GM18505 (cell line): ENCODE measurements around the gene JDP2.

Source experiments
- ATAC-seq: cut with Tn5 transposase; IDR thresholded peaks from one replicate; pipeline ENCODE4 v1.9.1; 2021; ENCODE audit not compliant: unreplicated experiment
- POLR2A ChIP-seq: IDR thresholded peaks from 4 replicates; pipeline ENCODE4 v1.6.1; 2011; ENCODE audit warnings: borderline replicate concordance; ENCODE audit not compliant: insufficient read depth, insufficient read length; ENCODE audit errors: extremely low read depth

JDP2 gene

GRCh38 chr14:75476274-75476995, 48.6 kb downstream of the JDP2 start:
- no peak for TF ChIP-seq POLR2A
- ATAC-seq: no peak

GRCh38 chr14:75477881-75478280, 50.1 kb downstream of the JDP2 start:
- ATAC-seq: no peak
- TF ChIP-seq POLR2A: no peak

GRCh38 chr14:75479770-75480600, 52.2 kb downstream of the JDP2 start:
- no peak for TF ChIP-seq POLR2A
- no peak for ATAC-seq

GRCh38 chr14:75482366-75482765, 54.5 kb downstream of the JDP2 start:
- no peak for ATAC-seq

GRCh38 chr14:75484711-75485429, 57.0 kb downstream of the JDP2 start:
- ATAC-seq: no peak

More at GRCh38 chr14:75482366-75482765, 54.5 kb downstream of the JDP2 start:
- no peak for TF ChIP-seq POLR2A

GRCh38 chr14:75486318-75486717, 58.5 kb downstream of the JDP2 start:
- TF ChIP-seq POLR2A: no peak
- ATAC-seq: no peak

More at GRCh38 chr14:75484711-75485429, 57.0 kb downstream of the JDP2 start:
- no peak for TF ChIP-seq POLR2A

GRCh38 chr14:75487155-75487671, 59.4 kb downstream of the JDP2 start:
- ATAC-seq: peak; percentile 70
- TF ChIP-seq POLR2A: no peak

GRCh38 chr14:75489480-75489837, 61.6 kb downstream of the JDP2 start:
- TF ChIP-seq POLR2A: no peak
- ATAC-seq: no peak

GRCh38 chr14:75491376-75491978, 63.7 kb downstream of the JDP2 start:
- no peak for ATAC-seq
- no peak for TF ChIP-seq POLR2A

DNA sequence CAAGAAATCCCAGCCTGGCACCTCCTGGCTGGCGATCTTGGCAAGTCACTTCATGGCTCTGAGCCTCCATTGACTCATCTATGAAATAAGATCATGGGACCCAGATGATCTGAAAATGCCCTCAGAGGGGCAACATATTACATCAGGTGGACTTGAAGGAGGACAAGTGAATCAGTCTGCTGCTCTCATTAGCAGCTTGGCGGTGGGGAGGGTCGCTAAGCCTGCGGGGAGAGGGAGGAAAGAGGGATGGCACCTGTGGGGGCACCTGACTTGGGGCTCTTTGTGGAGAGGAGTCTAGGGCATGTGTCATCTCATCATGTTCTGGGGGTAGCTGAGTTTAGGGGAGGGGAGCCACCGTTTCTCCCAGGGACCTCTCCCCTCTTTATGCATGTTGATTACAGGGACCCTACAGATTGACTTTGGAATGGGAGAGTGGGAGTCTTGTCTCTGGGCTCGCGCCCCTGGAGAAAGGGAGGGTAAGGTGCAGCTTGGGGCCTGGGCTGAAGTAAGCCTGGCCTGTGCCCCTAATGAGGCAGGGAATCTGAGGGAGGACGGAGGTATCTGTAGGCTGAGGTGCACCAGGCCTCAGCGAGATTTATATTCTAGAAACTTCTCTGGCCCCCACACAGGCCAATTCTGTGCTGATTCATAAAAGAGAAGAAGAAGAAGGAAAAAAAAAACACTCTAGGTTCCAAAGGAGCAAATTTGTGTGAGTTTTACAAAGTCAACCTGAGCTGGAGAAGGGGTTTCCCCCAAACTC, 65.2 kb downstream of the JDP2 start:
- no peak for TF ChIP-seq POLR2A
- ATAC-seq: no peak

- no peak for TF ChIP-seq POLR2A
- no peak for ATAC-seq
Measured at GRCh38 chr14:75493592-75494087, 65.8 kb downstream of the JDP2 start.

GRCh38 chr14:75494896-75495295, 67.1 kb downstream of the JDP2 start:
- ATAC-seq: no peak
- TF ChIP-seq POLR2A: no peak
